Raji (cell line): ENCODE data around the gene OGFOD3.

Experiments
- POLR2A ChIP-seq: IDR thresholded peaks from 2 replicates; pipeline ENCODE4 v1.6.1; 2011; ENCODE audit warnings: low read depth, low read length, control low read depth; ENCODE audit not compliant: insufficient read depth

Gene OGFOD3

DNA sequence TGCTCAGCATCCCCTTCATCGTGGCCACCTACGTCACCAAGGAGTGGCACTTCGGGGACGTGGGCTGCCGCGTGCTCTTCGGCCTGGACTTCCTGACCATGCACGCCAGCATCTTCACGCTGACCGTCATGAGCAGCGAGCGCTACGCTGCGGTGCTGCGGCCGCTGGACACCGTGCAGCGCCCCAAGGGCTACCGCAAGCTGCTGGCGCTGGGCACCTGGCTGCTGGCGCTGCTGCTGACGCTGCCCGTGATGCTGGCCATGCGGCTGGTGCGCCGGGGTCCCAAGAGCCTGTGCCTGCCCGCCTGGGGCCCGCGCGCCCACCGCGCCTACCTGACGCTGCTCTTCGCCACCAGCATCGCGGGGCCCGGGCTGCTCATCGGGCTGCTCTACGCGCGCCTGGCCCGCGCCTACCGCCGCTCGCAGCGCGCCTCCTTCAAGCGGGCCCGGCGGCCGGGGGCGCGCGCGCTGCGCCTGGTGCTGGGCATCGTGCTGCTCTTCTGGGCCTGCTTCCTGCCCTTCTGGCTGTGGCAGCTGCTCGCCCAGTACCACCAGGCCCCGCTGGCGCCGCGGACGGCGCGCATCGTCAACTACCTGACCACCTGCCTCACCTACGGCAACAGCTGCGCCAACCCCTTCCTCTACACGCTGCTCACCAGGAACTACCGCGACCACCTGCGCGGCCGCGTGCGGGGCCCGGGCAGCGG lies 43.6 kb downstream of the OGFOD3 start:
- no peak for TF ChIP-seq POLR2A

DNA sequence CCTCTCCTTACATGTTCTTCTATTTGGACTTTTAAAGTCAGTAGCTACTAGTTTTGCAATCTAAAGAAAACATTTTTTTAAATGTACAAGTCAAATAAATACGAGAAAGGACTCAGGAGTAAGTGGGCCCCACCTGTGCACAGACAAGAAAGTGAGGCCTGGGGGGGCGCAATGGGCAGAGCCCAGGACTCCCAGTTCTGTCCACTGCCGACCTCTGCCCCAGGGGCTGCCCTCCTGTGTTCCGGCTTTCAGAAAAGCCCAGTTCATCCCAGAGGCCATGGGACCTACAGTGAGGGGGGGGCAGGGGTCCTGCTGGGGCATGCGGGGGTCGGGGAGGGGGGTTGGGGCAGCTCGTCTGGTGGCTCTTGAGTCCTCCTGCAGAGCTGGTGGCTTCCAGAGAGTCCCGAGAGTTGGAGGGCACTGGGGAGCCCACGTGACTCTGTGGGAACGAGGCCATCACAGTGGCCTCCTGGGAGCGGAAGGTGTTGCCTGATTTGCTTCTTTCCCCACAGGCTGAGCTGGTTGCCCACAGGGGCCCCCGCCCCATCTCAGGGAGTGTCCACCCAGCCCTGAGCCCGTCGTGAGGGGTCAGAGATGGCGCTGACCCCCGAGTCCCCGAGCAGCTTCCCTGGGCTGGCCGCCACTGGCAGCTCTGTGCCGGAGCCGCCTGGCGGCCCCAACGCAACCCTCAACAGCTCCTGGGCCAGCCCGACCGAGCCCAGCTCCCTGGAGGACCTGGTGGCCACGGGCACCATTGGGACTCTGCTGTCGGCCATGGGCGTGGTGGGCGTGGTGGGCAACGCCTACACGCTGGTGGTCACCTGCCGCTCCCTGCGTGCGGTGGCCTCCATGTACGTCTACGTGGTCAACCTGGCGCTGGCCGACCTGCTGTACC lies 44.4 kb downstream of the OGFOD3 start:
- TF ChIP-seq POLR2A = no peak

DNA sequence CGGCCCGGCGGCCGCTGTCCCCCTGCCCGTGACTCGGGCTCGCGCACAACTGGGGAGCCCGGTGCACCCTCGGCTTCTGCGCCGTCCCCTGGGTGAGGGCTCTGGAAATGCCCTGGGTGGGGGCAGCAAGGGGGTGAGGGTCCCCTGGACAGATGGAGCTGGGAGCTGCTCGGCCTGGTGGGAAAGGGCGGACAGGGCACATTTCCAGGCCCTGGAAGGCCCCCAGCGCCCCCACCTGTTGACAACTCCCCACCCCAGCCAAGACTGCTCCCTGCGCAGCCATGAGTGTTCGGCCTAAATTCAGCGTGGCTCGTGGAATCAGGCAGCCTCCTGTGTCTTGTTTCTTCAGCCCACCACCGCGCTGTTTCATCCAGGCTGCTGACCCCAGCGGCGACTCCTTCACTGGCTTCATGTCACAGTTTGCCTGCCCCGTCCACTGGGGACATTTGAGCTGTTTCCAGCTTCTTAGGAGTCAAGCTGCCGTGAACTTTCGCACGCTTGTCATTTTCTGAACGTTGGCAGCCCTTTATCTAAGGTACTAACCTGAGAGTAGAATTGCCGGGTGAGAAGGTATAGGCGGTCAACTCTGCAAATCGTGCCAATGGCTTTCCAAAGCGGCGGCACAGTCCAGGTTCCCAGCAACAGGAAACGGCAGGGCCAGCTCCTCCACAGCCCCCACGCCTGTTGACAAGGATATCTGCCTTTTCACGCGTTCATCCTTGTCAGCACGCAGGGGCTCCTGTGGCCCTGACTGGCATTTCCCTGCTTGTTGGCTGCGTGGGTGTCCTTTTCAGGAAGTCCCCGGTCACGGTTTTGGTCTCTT lies 45.9 kb downstream of the OGFOD3 start:
- TF ChIP-seq POLR2A = no peak

DNA sequence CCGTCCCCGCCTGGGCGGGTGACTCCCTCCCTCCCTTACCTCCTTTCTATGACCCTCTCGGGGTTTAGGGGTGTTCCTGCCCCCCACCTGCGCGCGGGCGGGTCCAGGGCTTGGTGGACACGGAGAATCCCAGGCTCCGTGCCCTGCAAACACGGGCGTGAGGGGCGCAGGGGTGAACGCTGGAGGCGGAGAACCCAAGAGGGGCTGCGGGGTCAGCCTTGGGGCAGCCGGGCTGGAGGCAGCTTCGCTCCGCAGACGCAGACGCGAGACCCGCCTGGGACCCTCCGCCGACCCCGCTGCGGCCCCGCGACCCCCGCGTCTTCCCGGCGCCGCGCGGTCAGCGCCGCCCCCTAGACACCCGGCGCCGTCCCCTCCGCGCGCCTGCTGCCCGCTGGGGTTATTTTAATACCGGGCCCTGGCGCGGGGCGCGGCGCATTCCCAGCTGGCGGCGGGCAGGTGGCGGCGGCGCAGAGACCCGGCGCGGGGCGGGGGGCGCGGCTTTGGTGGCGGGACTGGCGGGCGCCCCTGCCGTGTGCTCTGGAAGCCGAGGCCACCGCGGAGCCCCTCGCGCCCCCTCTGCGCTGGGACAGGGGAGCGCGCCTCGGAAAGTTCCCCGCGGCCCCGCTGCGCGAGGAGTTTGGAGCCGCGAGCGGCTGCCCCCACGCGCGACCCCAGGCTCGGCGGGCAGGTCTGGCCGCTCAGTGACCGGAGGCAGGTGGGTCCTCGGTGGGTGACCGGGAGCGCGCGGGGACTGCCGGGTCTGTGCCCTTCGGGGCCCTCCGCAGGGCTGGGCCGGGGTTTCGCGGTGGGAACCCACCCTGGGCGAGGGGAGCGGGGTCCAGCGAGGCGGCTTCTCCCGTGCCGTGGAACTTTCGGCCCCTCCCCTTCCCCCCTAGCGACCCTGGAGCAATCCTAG lies 46.8 kb downstream of the OGFOD3 start, which contains the start of gene UTS2R:
Gene UTS2R (plus strand): TSS at position 433 of the 916 bp plus-strand sequence. CDS start 2,560 bp downstream, outside the sequence.
- no peak for TF ChIP-seq POLR2A

DNA sequence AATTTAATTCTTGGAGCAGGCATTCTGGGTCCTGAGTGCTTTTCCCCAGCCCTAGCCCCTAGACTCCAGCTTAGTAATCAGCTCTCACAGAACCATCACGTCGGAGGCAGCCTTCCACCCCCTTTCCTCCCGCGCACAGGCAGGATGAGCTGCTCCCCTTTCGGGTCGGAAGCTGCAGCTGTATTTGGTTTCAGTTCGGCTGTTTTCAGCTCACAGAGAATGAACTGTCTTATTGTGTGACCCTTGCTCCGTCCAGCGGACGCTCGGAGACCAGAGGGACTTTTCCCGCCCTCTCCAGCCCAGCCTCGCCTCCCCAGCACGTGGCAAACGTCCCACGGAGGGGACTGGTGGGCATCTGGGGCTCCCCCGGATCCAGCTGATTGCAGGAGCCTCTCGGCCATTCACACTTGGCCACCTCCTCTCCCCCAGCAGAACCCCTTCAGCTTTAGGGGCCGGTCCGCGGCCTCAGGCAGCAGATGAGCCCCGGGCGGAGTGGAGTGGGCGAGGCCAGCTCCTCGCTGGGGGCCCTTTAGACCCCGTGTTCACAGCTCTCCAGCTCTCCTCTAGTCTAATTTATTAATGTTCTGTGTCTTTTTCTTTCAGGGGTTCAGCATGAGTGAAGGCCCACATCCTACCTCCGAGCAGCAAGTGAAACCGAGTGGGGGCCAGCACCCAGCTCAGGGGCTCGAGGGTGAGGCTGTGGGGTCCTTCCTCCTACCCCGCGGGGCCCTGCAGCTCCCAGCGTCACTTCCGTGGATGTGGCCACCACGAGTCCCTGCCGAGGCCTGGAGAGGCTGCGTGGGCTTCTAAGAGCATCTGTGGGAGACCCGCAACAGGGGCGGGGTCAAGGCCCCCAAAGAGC lies 47.7 kb downstream of the OGFOD3 start:
- TF ChIP-seq POLR2A = no peak

DNA sequence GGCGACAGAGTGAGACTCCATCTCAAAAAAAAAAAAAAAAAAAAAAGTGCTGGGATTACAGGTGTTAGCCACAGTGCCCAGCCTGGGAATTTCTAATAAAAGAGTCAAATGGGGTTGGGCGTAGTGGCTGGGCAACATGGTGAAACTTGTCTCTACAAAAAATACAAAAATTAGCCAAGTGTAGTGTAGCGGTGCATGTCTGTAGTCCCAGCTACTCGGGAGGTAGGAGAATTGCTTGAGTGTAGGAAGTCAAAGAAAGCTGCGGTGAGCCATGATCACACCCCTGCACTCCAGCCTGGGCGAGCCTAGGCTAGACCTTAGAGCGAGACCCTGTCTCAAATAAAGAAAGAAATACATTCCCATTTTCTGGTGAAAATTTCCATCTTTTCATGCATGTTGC lies 49.2 kb downstream of the OGFOD3 start:
- TF ChIP-seq POLR2A = no peak

DNA sequence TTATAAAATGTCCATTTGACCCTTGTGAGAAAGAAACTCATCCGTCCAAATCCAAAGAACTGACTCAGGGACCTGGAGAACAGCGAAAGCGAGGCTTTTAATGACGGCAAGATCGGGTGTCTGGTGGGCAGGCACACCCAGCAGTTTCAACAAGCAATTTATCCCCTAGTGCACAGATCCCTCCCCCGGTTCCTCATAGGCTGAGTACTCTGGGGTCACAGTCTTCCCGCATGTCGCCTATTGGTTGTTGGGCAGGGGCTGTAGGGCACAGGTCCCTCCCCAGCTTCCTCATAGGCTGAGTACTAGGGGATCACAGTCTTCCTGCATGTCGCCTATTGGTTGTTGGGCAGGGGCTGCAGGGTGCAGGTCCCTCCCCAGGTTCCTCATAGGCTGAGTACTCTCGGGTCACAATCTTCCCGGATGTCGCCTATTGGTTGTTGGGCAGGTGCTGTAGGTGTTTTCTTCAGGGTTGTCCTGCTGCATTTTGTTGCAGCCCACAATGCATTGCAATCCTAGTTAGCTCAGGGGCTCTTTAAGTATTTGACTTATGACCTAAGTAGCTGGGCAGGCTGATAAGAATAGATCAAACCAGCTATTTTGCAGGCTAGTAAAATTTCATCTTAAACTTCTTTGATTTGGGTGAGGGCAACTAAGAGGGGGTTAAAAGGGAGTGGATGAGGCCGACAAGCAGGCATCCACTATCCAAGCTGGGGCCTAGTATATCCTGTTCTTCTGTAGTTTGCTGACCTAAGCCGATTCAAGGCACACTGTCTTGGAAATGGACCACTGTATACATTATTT lies 50.5 kb downstream of the OGFOD3 start:
- 0 out of 2 replicates have a peak, but pooled peaks have one; percentile 20 for TF ChIP-seq POLR2A

DNA sequence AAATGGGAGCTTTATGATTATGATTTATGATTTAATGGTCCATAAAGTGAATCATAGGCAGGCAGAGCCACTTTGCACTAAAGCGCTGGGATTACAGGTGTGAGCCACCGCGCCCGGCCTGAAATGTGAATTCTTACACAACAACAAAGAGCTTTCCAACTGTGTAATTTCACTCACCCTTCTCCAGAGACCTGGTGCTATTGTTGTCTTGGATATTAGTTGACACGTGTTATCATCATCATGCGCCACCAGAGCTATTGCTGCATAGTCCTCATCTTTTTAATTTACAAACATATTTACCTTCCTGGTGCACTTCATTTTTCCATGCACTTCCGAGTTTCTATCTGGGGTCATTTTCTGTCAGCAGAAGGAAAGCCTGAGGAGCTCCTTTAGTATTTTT lies 51.6 kb downstream of the OGFOD3 start:
- no peak for TF ChIP-seq POLR2A

DNA sequence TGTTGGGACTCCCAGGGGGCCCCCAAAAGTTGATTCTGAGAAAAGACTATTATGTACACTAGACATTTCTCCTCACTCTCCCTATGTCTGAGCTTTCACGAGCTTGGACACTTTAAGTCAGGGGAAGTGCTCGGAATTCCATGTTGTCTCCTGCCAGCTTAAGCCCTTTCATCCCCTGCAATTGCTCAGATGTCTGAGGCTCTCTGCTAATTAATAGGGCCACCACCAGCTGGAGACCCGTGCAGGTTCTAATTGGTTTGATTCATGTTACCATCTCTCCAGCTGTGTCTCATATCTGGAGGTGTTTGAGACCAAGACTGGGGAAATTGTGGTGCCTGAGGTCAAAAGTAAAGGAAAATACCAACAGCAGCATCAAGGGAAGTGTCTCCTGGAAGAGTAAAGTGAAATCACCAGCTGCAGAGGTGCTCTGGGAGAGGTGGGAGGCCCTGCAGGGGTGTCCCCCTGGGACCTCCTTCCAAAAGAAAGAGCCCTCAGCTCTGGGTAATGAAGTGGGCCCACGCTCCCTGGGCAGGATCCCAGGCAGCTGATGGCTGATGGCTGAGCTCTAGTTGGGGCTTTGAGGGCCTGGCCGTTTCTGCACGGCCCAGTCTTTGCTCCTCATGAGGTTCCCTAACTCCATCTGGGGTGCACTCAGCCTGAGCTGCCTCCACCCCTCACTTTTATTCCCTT lies 52.6 kb downstream of the OGFOD3 start:
- TF ChIP-seq POLR2A = no peak

DNA sequence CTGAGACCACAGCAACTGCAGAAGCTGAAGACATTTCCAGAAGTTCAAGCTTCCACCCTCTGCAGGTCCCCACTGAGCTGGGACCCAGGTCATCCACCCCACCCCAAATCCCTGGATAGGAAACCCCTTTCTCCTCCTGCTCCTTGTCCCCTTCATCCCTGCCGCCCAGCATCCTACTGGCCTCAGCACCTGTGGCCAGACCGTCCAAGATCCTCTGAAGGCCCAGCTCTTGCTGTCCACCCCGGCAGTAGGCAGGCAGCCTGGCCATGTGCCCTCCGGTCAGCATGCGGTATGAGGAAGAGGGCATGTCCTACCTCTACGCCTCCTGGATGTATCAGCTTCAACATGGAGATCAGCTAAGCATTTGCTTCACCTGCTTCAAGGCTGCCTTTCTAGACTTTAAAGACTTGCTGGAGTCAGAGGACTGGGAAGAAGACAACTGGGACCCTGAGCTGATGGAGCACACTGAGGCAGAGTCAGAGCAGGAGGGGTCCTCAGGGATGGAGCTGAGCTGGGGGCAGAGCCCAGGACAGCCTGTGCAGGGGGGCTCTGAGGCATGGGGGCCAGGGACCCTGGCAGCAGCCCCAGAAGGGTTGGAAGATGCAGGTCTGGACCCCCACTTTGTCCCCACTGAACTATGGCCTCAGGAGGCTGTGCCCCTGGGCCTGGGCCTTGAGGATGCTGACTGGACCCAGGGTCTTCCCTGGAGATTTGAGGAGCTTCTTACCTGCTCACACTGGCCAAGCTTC lies 56.3 kb downstream of the OGFOD3 start:
- TF ChIP-seq POLR2A = no peak

DNA sequence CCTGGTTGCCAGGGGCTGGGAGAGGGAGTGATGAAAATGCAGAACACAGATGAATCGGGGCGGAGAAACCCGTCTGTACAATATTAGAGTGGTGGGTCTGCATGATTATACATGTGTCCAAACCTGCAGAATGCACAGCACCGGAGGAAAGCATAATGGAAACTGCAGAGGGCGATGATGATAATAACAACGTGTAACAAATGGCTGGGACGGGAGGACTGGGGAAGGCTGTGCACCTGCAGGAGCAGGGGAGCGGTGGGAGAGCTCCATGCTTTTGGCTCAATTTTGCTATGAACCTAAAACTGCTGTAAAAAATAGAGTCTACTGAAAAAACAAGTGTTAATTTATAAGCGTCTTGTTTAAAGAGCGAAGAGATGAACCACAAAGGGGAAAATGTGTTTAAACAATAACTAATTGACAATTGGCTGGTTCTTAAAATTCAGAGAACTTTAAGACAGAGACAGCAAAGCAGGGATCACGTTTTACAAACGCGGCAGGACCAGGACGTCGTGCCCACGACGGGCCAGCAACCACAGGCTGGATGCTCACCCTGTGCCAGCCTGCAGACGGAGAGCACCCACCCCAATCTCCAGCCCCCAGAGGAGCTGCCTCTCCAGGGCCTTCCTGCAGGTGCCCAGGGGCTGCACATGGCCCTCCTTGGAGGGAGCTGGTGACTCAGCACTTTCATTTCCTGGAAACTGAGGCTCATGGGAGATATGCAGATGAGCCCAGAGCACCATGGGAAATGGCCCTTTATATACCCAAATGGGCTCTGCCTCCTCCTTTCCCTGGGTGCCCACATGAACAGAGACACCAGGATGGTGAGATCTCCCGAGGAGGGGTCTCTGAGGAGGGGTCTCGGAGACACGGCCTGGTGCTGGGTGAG lies 59.7 kb downstream of the OGFOD3 start, which contains the start of gene TEX19:
Gene TEX19 (plus strand): TSS at position 783 of the 886 bp plus-strand sequence. CDS start 2,904 bp downstream, outside the sequence.
- peak; percentile 37; the same call in 1 of the 2 replicates for TF ChIP-seq POLR2A
